Liver (tissue), 9 donors: Measurements from ENCODE around the gene MAP3K4. TPM values are rescaled to one million over a fixed set of nuclear protein-coding genes. Genes with fewer than 3 reads are reported as not detected.

Experiments
- DNase-seq: peaks from one replicate; pipeline ENCODE4 v3.0.0-alpha.2; 2017; ENCODE audit warnings: low spot score
- H3K27ac ChIP-seq, 2 donors: one replicate each; pipeline ENCODE4 v1.7.0; 2013; ENCODE audit warnings: inconsistent platforms in 2 of 2, low read length in 2 of 2, control low read depth in 1 of 2, low read depth in 1 of 2, mild to moderate bottlenecking in 1 of 2
- H3K27me3 ChIP-seq, 4 donors: one replicate each; pipeline versions ENCODE4 v1.6.1 to v1.7.0; 2013; ENCODE audit warnings: low read length in 3 of 4, inconsistent platforms in 1 of 4, mild to moderate bottlenecking in 1 of 4, moderate library complexity in 1 of 4; ENCODE audit not compliant: control insufficient read depth in 4 of 4, insufficient read depth in 4 of 4
- H3K36me3 ChIP-seq, 4 donors: one replicate each; pipeline versions ENCODE4 v1.6.1 to v1.7.0; 2013; ENCODE audit warnings: low read length in 3 of 4, mild to moderate bottlenecking in 3 of 4, low read depth in 1 of 4, moderate library complexity in 1 of 4; ENCODE audit not compliant: control insufficient read depth in 4 of 4, insufficient read depth in 3 of 4
- H3K4me1 ChIP-seq, 4 donors: one replicate each; pipeline versions ENCODE4 v1.6.1 to v1.7.0; 2013; ENCODE audit warnings: low read length in 3 of 4, mild to moderate bottlenecking in 3 of 4, moderate library complexity in 1 of 4; ENCODE audit not compliant: control insufficient read depth in 4 of 4, insufficient read depth in 4 of 4
- H3K4me3 ChIP-seq, 3 donors: one replicate each; pipeline versions ENCODE4 v1.6.1 to v1.7.0; 2013; ENCODE audit warnings: low read length in 3 of 3, control low read depth in 1 of 3, low read depth in 1 of 3, mild to moderate bottlenecking in 1 of 3
- H3K9ac ChIP-seq, 2 donors: one replicate each; pipeline ENCODE4 v1.7.0; 2013; ENCODE audit warnings: low read length in 2 of 2, mild to moderate bottlenecking in 2 of 2, moderate library complexity in 2 of 2, control low read depth in 1 of 2, low read depth in 1 of 2
- H3K9me3 ChIP-seq, 4 donors: one replicate each; pipeline versions ENCODE4 v1.6.1 to v1.7.0; 2013; ENCODE audit warnings: low read length in 3 of 4; ENCODE audit not compliant: control insufficient read depth in 4 of 4
- CTCF ChIP-seq: fragments of 150-350 bp; IDR thresholded peaks from 2 replicates; pipeline ENCODE4 v1.5.1; 2017; ENCODE audit warnings: improper control_type of control experiment, low read depth, low read length; ENCODE audit not compliant: missing input control
- EGR1 ChIP-seq, 2 donors: IDR thresholded peaks; 2 replicates each; pipeline ENCODE4 v1.6.1; 2016 to 2018; ENCODE audit warnings: antibody characterized with exemption in 2 of 2, low read depth in 2 of 2
- FOXA1 ChIP-seq: IDR thresholded peaks from 2 replicates; pipeline ENCODE4 v1.6.1; 2016; ENCODE audit warnings: antibody characterized with exemption
- FOXA2 ChIP-seq: IDR thresholded peaks from 2 replicates; pipeline ENCODE4 v1.6.1; 2016; ENCODE audit warnings: antibody characterized with exemption
- HNF4A ChIP-seq, 2 donors: conservative IDR thresholded peaks; 2 replicates each; pipeline ENCODE4 v1.6.1; 2016; ENCODE audit warnings: antibody characterized with exemption in 2 of 2, mild to moderate bottlenecking in 2 of 2
- JUND ChIP-seq, 2 donors: IDR thresholded peaks; 2 replicates each; pipeline ENCODE4 v1.6.1; 2016; ENCODE audit warnings: antibody characterized with exemption in 2 of 2
- MAX ChIP-seq: IDR thresholded peaks from 2 replicates; pipeline ENCODE4 v1.6.1; 2016; ENCODE audit warnings: antibody characterized with exemption
- RAD21 ChIP-seq, 2 donors: IDR thresholded peaks; 2 replicates each; pipeline ENCODE4 v1.6.1; 2016; ENCODE audit warnings: antibody characterized with exemption in 2 of 2, mild to moderate bottlenecking in 2 of 2
- REST ChIP-seq: IDR thresholded peaks from 2 replicates; pipeline ENCODE4 v1.6.1; 2016; ENCODE audit warnings: antibody characterized with exemption, mild to moderate bottlenecking
- TAF1 ChIP-seq: conservative IDR thresholded peaks from 2 replicates; pipeline ENCODE4 v1.6.1; 2016; ENCODE audit warnings: antibody characterized with exemption, mild to moderate bottlenecking
- YY1 ChIP-seq: IDR thresholded peaks from 2 replicates; pipeline ENCODE4 v1.6.1; 2016; ENCODE audit warnings: antibody characterized with exemption, mild to moderate bottlenecking
- ZBTB33 ChIP-seq: IDR thresholded peaks from 2 replicates; pipeline ENCODE4 v1.6.1; 2016; ENCODE audit warnings: antibody characterized with exemption
- WGBS: extraction: QIAGEN DNeasy Blood & Tissue Kit; methylation state at CpG from one replicate; pipeline ENCODE4 v1.1.7; 2013; 5-methylcytosine and 5-hydroxymethylcytosine counted together
- polyA plus RNA-seq, 2 donors: library from polyadenylated mRNA; stranded (reverse) in 1 of 2; unstranded in 1 of 2; fragments of 200-250 nt in 1 of 2; fragments of >200 nt in 1 of 2; fragmentation: Nextera tagmentation in 1 of 2; extraction: Ambion mirVana in 1 of 2; gene quantifications; one replicate each; pipeline versions ENCODE4 v1.2.1 to v1.2.3, GENCODE V29; 2013 to 2015
- total RNA-seq, 2 donors: library from RNA; depleted of rRNA; stranded (reverse); fragments of >200 nt; gene quantifications; one replicate each; pipeline ENCODE4 v1.2.3, GENCODE V29; 2014
- donor health status: healthy.
- donor health status: healthy.
- donor health status: healthy.
- donor health status: healthy.
- donor health status: healthy.

The MAP3K4 gene
- total and polyA plus RNA-seq, 4 donors, result 4.3 to 20.0 (median 11.7) TPM

GRCh38 chr6:160966493-160967229 is 24.9 kb upstream of the MAP3K4 start:
- no peaks in the 10 kb centered on the region for H3K27me3 ChIP-seq
- TF ChIP-seq HNF4A (conservative IDR thresholded peaks at IDR 0.05), result no peak

GRCh38 chr6:160967351-160967750 is 24.2 kb upstream of the MAP3K4 start:
- Histone ChIP-seq H3K36me3 (no peaks in the 10 kb centered on the region), H3K27me3 (no peaks in the 10 kb centered on the region), H3K4me1 (no peaks in the 10 kb centered on the region), H3K4me3 (no peak overlapping the region), H3K9me3 (no peaks in the 10 kb centered on the region), H3K27ac (no peak overlapping the region), H3K9ac (no peak overlapping the region)
- 86% methylated on average over 4 of the region's 4 CpGs for WGBS
- no peak for TF ChIP-seq EGR1 (IDR thresholded peaks at IDR 0.05; ENCODE audit: low read depth in 2 of 2)
- no peak for TF ChIP-seq HNF4A (conservative IDR thresholded peaks at IDR 0.05)
- no peak for TF ChIP-seq JUND (IDR thresholded peaks at IDR 0.05)
- no peak for TF ChIP-seq MAX
- no peak for TF ChIP-seq YY1
- no peak for TF ChIP-seq ZBTB33
- TF ChIP-seq RAD21 (IDR thresholded peaks at IDR 0.05), result no peak
- no peak for TF ChIP-seq CTCF
- no peak for TF ChIP-seq TAF1
- TF ChIP-seq REST, result no peak
- TF ChIP-seq FOXA2, result no peak
- no peak for TF ChIP-seq FOXA1
- DNase-seq, result no peak

More at GRCh38 chr6:160966493-160967229, 24.9 kb upstream of the MAP3K4 start:
- Histone ChIP-seq H3K36me3 (no peaks in the 10 kb centered on the region), H3K4me1 (no peaks in the 10 kb centered on the region), H3K9ac (no peak overlapping the region), H3K9me3 (no peaks in the 10 kb centered on the region), H3K27ac (no peak overlapping the region), H3K4me3 (no peak overlapping the region)
- no peak for DNase-seq
- whole genome bisulfite sequencing, result 81% methylated on average over 7 of the region's 7 CpGs
